RKO (cell line): ENCODE results near the gene ACSL5.

Experiments used
- DNase-seq: peaks from one replicate; pipeline ENCODE4 v3.0.0-alpha.2; 2016; ENCODE audit warnings: low spot score

ACSL5 gene

DNA sequence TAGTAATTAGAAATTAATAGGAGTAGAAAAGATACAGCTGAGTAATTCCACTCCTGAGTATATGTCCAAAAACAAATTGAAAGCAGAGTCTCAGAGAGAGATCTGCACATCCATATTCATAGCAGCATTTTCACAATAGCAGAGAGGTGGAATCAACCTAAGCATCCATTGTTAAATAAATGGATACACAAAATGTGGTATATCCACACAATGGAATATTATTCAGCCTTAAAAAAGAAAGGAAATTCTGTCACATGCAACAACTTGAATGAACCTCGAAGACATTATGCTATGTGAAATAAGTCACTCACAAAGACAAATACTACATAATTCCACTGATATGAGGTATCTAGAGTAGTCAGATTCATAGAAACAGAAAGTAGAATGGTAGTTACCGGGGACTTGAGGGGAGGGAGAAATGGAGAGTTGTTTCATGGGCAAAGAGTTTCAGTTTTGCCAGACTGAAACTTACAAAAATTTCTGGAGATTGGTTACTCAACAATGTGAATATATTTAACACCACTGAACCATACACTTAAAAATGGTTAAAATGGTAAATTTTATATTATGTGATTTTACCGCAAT, 91.5 kb downstream of the ACSL5 start:
- no peak for DNase-seq

DNA sequence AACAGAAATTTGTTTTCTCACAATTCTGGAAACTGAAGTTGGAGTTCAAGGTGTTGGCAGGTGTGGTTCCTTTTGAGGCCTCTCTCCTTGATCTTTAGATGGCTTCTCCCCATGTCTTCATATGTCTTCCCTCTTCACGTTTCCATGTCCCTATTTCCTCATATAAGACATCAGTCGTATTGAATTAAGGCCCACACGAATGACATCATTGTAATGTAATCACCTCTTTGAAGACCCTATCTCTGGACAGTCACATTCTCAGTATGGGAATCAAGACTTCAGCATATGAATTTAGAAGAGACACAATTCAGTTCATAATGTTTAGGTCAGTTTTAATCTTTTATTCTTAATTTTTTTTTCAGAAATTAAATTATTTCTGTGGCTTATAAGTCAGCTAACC, 92.9 kb downstream of the ACSL5 start:
- DNase-seq = no peak

DNA sequence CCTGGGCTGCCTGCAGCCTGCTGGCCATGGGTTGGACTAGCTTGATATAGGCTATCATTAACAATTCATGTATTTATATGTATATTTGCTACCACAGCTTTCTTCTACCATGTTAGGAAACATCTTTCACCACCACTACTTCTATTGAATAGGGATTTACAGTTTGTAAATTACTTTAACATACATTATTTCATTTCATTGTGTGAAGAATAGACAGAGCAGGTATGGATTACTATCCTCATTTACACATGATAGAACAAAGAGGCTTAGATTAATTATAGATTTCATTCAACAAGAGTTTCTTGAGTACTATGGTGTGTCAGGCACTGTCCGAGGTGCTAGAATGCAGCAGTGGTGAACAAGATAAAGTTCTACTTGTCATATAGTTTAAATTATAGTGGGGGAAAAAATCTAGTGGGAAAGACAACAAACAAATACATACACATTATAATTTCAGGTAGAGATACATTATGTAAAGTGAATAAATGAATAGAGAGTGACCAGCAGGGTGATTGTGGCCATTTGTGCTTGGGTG, 93.7 kb downstream of the ACSL5 start:
- no peak for DNase-seq

GRCh38 chr10:112471878-112472487, 98.1 kb downstream of the ACSL5 start:
- peak; percentile 83 for DNase-seq

DNA sequence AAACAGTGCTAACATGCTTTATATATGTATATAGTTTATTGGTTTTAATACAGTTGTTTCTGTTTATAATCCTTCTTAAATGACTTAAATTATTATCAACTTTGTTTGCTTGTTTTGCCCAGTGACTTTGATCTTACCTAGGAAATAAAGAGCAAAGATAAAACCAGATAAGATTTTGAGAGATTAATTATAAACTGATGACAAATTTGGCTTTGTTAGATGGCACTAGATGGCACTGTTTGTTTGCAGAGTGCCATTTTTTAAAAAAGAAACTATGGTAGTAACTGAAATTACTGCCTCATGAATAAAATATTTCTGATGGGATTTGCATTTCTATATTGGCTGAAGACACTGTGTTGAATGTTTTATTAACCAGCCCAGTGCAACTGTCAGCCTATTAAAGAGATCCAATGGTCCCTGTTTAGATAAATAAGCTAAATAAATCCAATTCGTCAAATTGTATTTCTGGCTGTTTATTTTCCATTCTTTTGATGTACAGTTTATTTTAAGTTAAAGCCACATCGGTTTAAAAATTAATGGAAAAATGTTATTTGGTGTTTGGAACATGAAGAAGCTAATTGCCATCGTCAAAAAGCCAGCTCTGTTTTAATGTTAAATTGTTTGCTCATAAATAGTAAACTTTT, 101.8 kb downstream of the ACSL5 start:
- peak; percentile 26 for DNase-seq
